Liver (tissue), 3 donors: ENCODE measurements around the gene CACNA1I.

ENCODE experiments used
- CTCF ChIP-seq: fragments of 150-350 bp; IDR thresholded peaks from 2 replicates; pipeline ENCODE4 v1.5.1; 2017; ENCODE audit warnings: improper control_type of control experiment, low read depth, low read length; ENCODE audit not compliant: missing input control
- GABPA ChIP-seq, 2 donors: IDR thresholded peaks in 1 of 2; conservative IDR thresholded peaks in 1 of 2; 2 replicates each; pipeline ENCODE4 v1.6.1; 2016; ENCODE audit warnings: antibody characterized with exemption in 2 of 2, mild to moderate bottlenecking in 1 of 2, moderate library complexity in 1 of 2
- YY1 ChIP-seq: IDR thresholded peaks from 2 replicates; pipeline ENCODE4 v1.6.1; 2016; ENCODE audit warnings: antibody characterized with exemption, mild to moderate bottlenecking
- donor health status: healthy.
- donor health status: healthy.

DNA sequence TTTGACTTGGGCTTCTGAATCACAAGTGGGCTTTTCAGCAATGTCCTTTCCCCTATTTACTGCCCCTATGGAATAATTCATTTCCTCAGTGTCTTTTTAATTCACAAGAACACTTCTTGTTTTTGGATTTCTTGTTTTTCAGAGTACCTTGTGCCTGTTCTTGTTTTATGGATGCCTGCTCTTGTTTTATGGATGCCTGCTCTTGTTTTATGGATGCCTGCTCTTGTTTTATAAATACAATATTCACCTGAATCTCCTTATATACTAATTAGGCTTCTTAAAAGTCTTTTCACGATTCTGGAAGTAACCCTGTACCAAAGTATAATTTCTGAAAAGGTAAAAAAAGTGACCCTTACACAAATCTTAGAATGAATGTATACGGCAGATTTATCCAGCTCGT lies 32.8 kb downstream of the CACNA1I start:
- no peak for TF ChIP-seq GABPA (IDR thresholded peaks at IDR 0.05 in 1 of 2, conservative IDR thresholded peaks at IDR 0.05 in 1 of 2)
- no peak for TF ChIP-seq YY1
- TF ChIP-seq CTCF: no peak
